ENCODE data around the gene RETREG2. TPM values are rescaled to one million over a fixed set of nuclear protein-coding genes. Genes with fewer than 3 reads are reported as not detected.

The RETREG2 gene, protein sequence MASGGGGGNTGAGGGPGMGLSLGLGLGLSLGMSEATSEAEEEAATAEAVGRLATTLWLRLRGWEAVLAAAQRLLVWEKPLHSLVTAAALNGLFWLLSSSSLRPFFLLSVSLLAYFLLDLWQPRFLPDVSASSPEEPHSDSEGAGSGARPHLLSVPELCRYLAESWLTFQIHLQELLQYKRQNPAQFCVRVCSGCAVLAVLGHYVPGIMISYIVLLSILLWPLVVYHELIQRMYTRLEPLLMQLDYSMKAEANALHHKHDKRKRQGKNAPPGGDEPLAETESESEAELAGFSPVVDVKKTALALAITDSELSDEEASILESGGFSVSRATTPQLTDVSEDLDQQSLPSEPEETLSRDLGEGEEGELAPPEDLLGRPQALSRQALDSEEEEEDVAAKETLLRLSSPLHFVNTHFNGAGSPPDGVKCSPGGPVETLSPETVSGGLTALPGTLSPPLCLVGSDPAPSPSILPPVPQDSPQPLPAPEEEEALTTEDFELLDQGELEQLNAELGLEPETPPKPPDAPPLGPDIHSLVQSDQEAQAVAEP
- 54.1 and 57.4 TPM in 2 replicates for total RNA-seq

DNA sequence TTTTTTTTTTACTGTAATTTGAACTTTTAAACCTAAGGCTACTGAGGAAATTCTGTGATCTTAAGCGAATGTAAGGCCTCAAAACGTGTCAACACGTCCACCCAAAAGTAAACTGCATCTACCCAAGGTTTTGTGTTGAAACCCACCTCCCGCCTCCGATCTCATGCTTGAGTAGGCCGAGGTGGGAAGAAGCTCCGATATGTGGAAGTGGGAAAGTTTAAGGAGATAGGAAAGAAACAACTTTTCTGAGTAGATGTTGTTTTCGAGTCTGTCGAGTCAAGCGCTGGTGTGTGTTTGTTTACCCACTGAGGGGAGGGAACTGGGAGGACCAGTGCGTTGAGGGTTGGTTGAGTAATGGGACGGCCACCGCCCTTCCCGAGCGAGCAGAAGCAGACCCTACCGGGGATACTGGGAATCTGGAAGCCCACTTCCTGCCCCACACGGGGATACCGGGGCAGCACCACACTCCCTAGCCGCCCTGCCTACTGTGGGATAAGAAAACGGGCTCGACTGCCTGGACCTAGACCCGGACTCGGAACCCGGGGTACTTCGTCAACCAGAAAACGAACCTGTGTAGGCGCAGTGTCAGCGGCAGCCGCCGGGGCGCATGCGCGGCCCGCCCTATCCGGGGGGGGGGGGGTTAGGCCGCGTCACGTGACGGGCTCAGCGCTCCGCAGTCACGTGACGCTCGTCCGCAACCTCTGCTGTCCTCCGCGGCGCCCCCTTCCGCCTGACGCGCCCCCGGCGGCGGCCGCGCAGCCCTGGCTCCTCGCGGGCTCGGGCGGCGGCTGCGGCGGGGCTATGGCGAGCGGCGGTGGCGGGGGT, at the start of gene RETREG2:
Gene RETREG2 (plus strand): TSS at position 724 of the 825 bp plus-strand sequence. CDS start 78 bp downstream, at position 802.
- Mint-ChIP-seq H3K36me3 (ENCODE audit: low read depth) (peaks cover 50% of the 10 kb centered on the region), H3K27me3 (no peaks in the 10 kb centered on the region), H3K4me3 (peak within 1 kb of the TSS; percentile 94), H3K27ac (peak within 1 kb of the TSS; percentile 99), H3K4me1 (peaks cover 62% of the 10 kb centered on the region), H3K9me3 (no peaks in the 10 kb centered on the region)
- peak; percentile 93 for DNase-seq
- intact Hi-C loops (cut with micrococcal nuclease): loop anchor here (1.0 to 5.0 kb wide), 13 partner anchors 17 to 960 kb away; partner anchors contain the start of genes ANKZF1, ARPC2, ATG9A and CHPF

DNA sequence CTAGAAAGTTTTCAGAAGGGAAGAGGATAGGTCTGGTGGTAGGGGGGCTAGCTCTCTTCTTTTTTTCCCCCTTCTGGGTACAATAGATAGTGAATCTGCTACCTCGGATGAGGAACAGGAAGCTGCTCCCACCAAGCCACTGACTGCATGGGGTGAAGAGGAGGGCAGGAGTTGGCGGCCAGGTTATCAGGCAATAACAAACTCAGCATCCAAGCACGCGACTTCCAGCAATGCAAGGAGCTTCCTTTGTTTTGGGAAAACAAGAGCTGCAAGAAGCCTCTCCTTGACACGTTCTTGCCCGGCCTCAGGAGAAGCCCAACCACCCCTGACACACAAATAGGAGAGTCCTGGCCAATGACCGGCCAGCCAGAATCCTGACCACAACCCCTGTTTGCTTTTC, 49.7 kb upstream of the RETREG2 start:
- Mint-ChIP-seq H3K4me3 (no peak overlapping the region), H3K36me3 (ENCODE audit: low read depth) (no peaks in the 10 kb centered on the region), H3K27me3 (no peaks in the 10 kb centered on the region), H3K4me1 (peaks cover 14% of the 10 kb centered on the region), H3K9me3 (no peaks in the 10 kb centered on the region), H3K27ac (no peak overlapping the region)
- intact Hi-C loops (cut with micrococcal nuclease): no loop called here
- no peak for DNase-seq

DNA sequence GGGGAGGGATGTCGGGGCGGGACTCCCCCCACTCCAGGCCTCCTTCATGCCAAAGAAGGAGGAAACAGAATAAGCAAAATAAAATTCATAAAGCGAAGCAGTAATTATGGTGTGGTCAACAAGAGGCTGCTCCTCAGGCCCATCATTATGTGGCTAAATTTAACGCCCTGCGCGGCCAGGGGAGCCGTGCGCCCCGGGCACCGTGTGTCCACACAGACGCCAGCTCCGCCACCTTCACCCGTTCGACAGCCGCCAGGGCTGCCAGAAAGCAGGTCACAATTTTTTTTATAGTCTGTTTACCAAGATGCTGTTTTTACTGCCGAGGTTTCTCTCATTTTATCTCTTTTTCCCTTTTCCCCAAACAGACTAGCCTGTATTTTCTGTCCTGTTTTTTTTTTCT, 48.5 kb upstream of the RETREG2 start:
- Mint-ChIP-seq H3K9me3 (no peaks in the 10 kb centered on the region), H3K4me1 (peaks cover 6% of the 10 kb centered on the region), H3K4me3 (no peak overlapping the region), H3K27ac (no peak overlapping the region), H3K27me3 (no peaks in the 10 kb centered on the region), H3K36me3 (ENCODE audit: low read depth) (no peaks in the 10 kb centered on the region)
- intact Hi-C loops (cut with micrococcal nuclease): no loop called here
- DNase-seq: no peak

DNA sequence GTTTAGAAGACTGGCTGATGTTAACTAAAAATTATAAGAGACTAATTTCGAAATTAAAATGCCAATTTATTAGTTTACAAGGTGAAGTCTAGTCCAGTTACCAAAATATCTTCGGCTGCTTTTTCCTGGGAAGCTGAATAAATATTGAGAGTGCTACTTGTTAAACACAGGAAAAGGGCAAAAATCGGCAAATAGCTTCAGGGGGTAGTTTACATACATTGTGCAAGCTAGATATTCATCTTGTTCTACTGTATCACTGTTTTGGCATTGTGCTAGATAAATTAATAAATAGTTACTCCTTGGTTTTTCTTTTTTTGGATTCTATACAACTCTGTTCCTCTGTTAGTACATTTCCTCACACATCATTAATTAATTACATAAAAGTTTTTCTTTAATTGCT, 46.7 kb upstream of the RETREG2 start:
- Mint-ChIP-seq H3K27ac (no peak overlapping the region), H3K4me1 (no peaks in the 10 kb centered on the region), H3K4me3 (no peak overlapping the region), H3K9me3 (no peaks in the 10 kb centered on the region), H3K27me3 (no peaks in the 10 kb centered on the region), H3K36me3 (ENCODE audit: low read depth) (no peaks in the 10 kb centered on the region)
- no peak for DNase-seq
- intact Hi-C loops (cut with micrococcal nuclease): no loop called here

DNA sequence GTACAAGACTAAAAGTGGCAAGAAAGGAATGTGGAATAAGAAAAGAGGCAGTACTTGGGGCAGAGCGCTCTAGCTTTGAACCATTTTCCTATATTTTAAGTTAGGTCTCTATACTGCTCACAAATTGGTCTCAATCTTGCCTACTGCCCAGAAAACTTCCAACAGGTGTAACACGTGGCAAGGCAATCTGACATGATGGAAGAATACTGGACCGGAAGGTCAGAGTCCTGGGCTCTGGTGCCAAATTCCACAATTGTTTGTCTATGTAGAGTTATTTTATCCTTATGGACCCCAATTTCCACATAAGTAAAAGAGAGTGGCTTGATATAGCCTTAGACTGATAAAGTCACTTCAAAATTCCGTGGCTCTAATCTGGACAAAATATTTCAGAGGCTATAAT, 46.3 kb upstream of the RETREG2 start:
- Mint-ChIP-seq H3K9me3 (no peaks in the 10 kb centered on the region), H3K4me1 (no peaks in the 10 kb centered on the region), H3K4me3 (no peak overlapping the region), H3K27me3 (no peaks in the 10 kb centered on the region), H3K27ac (no peak overlapping the region), H3K36me3 (ENCODE audit: low read depth) (no peaks in the 10 kb centered on the region)
- DNase-seq: no peak
- intact Hi-C loops (cut with micrococcal nuclease): no loop called here

DNA sequence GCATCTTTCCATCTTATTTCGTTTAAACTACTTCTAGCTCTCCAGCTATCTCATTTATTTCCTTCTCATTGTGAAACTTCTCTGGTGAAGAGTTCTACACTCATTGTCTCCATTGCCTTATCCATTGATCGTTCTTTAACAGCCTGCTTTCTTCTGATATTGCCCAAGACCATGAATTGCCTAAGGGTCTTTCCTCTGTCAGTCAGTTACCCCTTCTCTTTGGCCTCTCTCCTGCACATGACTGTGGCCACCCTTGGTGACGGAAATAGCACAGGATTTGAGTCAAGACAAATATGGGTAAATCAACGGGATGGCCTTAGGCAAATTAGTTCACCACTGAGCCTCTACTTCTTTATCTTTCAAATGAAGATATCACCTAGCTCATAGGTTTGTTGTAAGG, 44.1 kb upstream of the RETREG2 start:
- H3K9me3 Mint-ChIP-seq: no peaks in the 10 kb centered on the region

DNA sequence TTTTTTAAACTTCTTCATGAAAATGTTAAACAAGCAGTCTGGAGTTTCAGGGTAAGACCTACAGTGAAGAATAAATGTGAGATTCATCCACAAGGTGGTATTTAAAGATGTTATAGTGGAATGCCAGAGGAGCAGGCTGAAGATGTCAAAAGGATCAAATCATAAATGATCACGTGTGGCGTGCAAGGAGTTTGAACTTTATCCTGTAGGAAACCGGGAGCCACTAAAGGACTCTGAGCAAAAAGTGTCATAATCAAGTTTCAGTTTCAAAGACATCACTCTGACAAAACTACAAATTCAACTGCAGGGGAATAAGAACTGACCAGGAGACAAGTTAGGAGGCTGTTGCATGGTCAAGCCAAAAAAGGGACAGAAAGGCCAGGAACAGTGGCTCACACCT, 37.4 kb upstream of the RETREG2 start:
- intact Hi-C loops (cut with micrococcal nuclease): no loop called here
- Mint-ChIP-seq H3K36me3 (ENCODE audit: low read depth) (peaks cover 30% of the 10 kb centered on the region), H3K4me1 (no peaks in the 10 kb centered on the region), H3K9me3 (no peaks in the 10 kb centered on the region), H3K4me3 (no peak overlapping the region), H3K27me3 (no peaks in the 10 kb centered on the region), H3K27ac (no peak overlapping the region)
- no peak for DNase-seq

More for the DNA sequence above, 44.1 kb upstream of the RETREG2 start:
- H3K4me1 Mint-ChIP-seq: no peaks in the 10 kb centered on the region
- no peak overlapping the region for H3K4me3 Mint-ChIP-seq
- intact Hi-C loops (cut with micrococcal nuclease): no loop called here
- no peak overlapping the region for H3K27ac Mint-ChIP-seq
- no peaks in the 10 kb centered on the region for H3K27me3 Mint-ChIP-seq
- H3K36me3 Mint-ChIP-seq (ENCODE audit: low read depth): peaks cover 6% of the 10 kb centered on the region
- DNase-seq: no peak

DNA sequence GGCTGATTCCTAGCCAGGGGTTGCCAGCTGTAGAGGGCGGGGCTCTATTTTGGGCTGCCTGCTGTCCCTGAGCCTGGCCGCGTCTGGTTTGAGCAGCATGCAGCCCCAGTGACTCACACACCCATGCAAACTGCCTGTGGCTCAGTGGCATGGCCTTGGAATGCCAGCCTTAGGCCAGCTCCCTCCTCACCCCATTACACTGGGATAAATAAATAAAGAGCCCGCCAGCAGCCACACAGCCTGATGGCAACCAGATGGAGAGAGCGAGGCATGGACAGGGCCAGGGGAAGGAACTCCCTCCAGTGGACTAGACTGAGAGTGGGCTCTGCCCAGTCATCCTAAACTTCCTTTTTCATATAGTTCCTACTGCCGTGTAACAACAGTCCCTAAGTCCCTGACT, 35.7 kb upstream of the RETREG2 start:
- Mint-ChIP-seq H3K4me1 (no peaks in the 10 kb centered on the region), H3K4me3 (no peak overlapping the region), H3K27me3 (no peaks in the 10 kb centered on the region), H3K9me3 (no peaks in the 10 kb centered on the region), H3K27ac (no peak overlapping the region), H3K36me3 (ENCODE audit: low read depth) (peaks cover 40% of the 10 kb centered on the region)
- intact Hi-C loops (cut with micrococcal nuclease): no loop called here
- no peak for DNase-seq

DNA sequence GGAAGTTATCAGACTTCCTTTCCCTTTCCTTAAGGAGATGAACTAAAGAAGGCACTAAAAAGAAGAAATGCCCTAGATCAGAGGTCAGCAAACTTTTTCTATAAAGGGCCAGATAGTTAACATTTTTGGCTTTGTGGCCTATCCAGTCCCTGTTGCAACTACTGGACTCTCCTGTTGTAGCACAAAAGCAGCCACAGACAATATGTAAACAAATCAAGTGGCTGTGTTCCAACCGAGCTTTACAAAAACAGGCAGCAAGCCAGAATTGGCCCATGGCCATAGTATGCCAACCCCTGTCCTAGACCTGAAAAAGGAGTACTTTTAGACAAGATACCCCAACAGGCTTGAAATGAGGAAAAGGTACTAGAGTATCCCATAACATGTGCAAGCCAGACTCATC, 28.4 kb upstream of the RETREG2 start:
- intact Hi-C loops (cut with micrococcal nuclease): no loop called here
- H3K27me3 Mint-ChIP-seq: no peaks in the 10 kb centered on the region
- no peak overlapping the region for H3K27ac Mint-ChIP-seq
- H3K4me3 Mint-ChIP-seq: no peak overlapping the region
- DNase-seq: no peak
- peaks cover 24% of the 10 kb centered on the region for H3K36me3 Mint-ChIP-seq (ENCODE audit: low read depth)
- no peaks in the 10 kb centered on the region for H3K9me3 Mint-ChIP-seq
- no peaks in the 10 kb centered on the region for H3K4me1 Mint-ChIP-seq

DNA sequence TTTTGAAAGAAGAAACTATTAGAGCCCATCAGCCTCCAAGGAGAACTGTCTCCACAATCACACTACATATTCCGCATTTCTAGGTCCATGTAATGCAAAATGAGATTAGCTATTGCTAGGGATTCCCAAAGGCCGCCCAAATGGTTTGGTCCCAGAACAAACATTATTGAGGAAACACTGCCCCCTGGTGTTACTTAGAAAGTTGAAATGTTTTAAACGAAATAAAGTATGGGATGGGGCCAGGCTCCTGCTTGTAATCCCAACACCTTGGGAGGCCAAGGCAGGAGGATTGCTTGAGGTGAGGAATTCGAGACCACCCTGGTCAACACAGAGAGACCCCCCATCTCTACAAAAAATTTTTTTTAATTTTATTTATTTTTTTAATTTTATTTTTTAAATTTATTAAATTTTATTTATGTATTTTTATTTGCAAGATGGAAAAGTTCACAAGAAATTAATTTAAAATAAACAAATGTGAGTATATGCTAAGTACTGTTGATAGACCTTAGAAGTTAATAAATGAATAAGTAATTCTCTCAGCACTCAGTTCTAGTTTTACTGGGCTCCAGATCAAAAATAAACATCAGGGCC, 22.9 kb upstream of the RETREG2 start:
- Mint-ChIP-seq H3K36me3 (ENCODE audit: low read depth) (peaks cover 17% of the 10 kb centered on the region), H3K4me3 (no peak overlapping the region), H3K27me3 (no peaks in the 10 kb centered on the region), H3K9me3 (no peaks in the 10 kb centered on the region), H3K4me1 (peaks cover 8% of the 10 kb centered on the region), H3K27ac (no peak overlapping the region)
- intact Hi-C loops (cut with micrococcal nuclease): loop anchor here (1.0 to 2.0 kb wide), 3 partner anchors 36 to 126 kb away; no protein-coding TSS in a partner anchor
- peak; percentile 84 for DNase-seq

DNA sequence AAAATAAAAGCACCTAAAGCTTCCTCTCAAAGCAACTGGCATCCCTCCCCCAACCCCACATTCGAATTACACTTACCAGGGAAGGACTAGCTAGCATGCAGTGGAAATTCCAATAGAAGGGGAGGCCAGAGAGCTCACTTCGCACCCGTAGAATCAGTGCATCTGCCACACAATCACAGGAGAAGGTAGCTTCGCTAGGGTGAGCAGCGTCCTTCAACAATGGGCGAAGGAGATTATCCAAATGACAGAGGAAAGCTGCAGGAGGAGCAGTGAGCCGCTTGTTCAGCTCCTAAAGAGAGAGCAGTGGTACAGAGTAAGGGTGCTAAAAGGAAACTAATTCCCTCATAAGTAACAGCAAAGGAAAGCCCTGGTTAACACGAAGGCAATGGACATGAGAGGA, 20.7 kb upstream of the RETREG2 start:
- H3K27ac Mint-ChIP-seq: no peak overlapping the region
- no peak for DNase-seq
- H3K36me3 Mint-ChIP-seq (ENCODE audit: low read depth): peaks cover 15% of the 10 kb centered on the region
- H3K4me1 Mint-ChIP-seq: peaks cover 20% of the 10 kb centered on the region
- no peaks in the 10 kb centered on the region for H3K27me3 Mint-ChIP-seq
- no peaks in the 10 kb centered on the region for H3K9me3 Mint-ChIP-seq
- intact Hi-C loops (cut with micrococcal nuclease): no loop called here
- no peak overlapping the region for H3K4me3 Mint-ChIP-seq

DNA sequence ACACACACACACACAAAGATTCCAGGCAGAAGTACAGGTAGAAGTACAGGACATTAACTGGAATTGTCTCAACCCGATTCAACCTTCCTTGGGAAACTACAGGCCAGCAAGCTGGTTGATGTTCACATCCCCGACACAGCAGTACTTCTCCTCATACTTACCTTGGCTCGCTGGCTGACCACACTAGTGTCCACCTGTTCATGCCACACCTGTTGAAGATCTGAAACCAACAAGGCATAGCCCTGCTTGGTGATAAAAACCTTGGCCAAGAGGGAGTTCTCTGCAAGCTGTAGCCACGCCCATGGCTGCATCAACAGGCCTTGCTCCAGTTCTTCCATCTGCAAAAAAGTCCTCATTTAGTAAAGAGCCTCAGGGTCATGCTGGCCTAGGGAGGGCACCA, 20.1 kb upstream of the RETREG2 start:
- H3K4me3 Mint-ChIP-seq: no peak overlapping the region
- H3K4me1 Mint-ChIP-seq: peaks cover 20% of the 10 kb centered on the region
- H3K27me3 Mint-ChIP-seq: no peaks in the 10 kb centered on the region
- H3K36me3 Mint-ChIP-seq (ENCODE audit: low read depth): peaks cover 15% of the 10 kb centered on the region
- H3K27ac Mint-ChIP-seq: no peak overlapping the region
- H3K9me3 Mint-ChIP-seq: no peaks in the 10 kb centered on the region
- intact Hi-C loops (cut with micrococcal nuclease): no loop called here
- DNase-seq: no peak

DNA sequence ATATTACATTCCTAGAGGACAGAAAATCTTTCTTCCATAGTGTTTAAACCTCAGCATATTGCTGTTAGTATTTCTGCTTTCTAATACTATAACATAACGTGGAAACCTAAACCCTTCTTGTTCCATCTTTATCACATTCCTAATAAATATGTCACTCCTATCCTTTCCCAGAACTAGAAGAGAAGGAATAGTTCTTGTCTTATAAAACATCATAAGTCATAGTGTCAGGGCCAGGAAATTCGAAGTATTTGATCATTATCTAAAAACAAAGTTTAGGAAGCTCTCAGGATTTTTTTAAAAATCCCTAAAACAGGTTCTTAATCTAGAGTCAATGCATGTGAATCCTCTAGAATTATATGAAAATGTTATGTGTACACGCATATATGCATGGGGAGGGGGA, 19.5 kb upstream of the RETREG2 start:
- intact Hi-C loops (cut with micrococcal nuclease): no loop called here
- Mint-ChIP-seq H3K27me3 (no peaks in the 10 kb centered on the region), H3K36me3 (ENCODE audit: low read depth) (peaks cover 15% of the 10 kb centered on the region), H3K4me1 (peaks cover 20% of the 10 kb centered on the region), H3K9me3 (no peaks in the 10 kb centered on the region), H3K4me3 (no peak overlapping the region), H3K27ac (no peak overlapping the region)
- no peak for DNase-seq

Measured in activated CD4-positive, alpha-beta T cell treated with anti-CD3 and anti-CD28 coated beads, Interleukin-2, amount 10 ng/mL, durations not matched to agents 24 days and 14 days (primary cell).